Testis (tissue), 2 donors: ENCODE data around the gene PPP1R9A.

ENCODE experiments used
- CTCF ChIP-seq, 3 experiments: fragments of 450-650 bp in 2 of 3; fragments of 200-600 bp in 1 of 3; sonication (generic) in 1 of 3; IDR thresholded peaks; one replicate each; pipeline ENCODE4 v1.5.1; 2016 to 2019; ENCODE audit warnings: antibody characterized with exemption in 3 of 3, mild to moderate bottlenecking in 2 of 3, moderate library complexity in 1 of 3
- POLR2A ChIP-seq: fragments of 450-650 bp; IDR thresholded peaks from one replicate; pipeline ENCODE4 v1.6.1; 2017; ENCODE audit warnings: antibody characterized with exemption, mild to moderate bottlenecking, moderate library complexity

DNA sequence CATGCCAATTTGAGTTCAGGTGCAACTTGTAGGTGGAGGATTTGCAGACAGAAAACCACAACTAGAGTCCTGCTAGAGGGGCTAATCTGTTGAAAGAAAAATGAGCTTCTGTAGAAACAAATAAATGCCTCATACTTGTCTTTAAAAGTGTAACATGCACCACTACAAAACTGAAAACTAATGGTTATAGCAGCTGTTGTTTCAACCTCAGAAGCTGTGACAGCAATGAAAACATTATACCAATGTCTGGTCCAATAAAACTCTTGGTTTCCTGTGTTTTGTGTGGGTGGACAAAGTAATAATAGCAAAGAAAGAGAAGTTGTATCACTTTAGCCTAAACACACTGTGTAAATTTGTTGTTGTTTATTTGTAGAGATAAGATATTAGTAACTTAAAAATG lies 3.4 kb upstream of the PPP1R9A start:
- TF ChIP-seq POLR2A (no peak), CTCF (IDR thresholded peaks at IDR 0.05) (no peak)
